Fibroblast of lung (primary cell): ENCODE measurements around the gene CHST4. TPM values are rescaled to one million over a fixed set of nuclear protein-coding genes. Genes with fewer than 3 reads are reported as not detected.
"Not testable (repeated sequence)": the region's sequence is repeated elsewhere in the genome, so short reads cannot be mapped to it uniquely, and the experiment has no call there.

Source experiments
- DNase-seq, 2 donors: peaks; one replicate each; pipeline versions ENCODE4 v3.0.0 to v3.0.0-alpha.2; 2010; ENCODE audit warnings: low read depth in 2 of 2
- H2AFZ ChIP-seq: 2 replicates; pipeline ENCODE4 v1.5.1; 2012; ENCODE audit warnings: low read length, control low read depth, inconsistent platforms
- H3K27ac ChIP-seq: 2 replicates; pipeline ENCODE4 v1.5.1; 2011; ENCODE audit warnings: low read length, control low read depth; ENCODE audit not compliant: insufficient read depth
- H3K27me3 ChIP-seq: 2 replicates; pipeline ENCODE4 v1.5.1; 2011; ENCODE audit warnings: mild to moderate bottlenecking, low read length; ENCODE audit not compliant: control insufficient read depth, insufficient read depth
- H3K36me3 ChIP-seq: 2 replicates; pipeline ENCODE4 v1.5.1; 2011; ENCODE audit warnings: low read length; ENCODE audit not compliant: control insufficient read depth, insufficient read depth
- H3K4me1 ChIP-seq: 2 replicates; pipeline ENCODE4 v1.5.1; 2011; ENCODE audit warnings: low read length; ENCODE audit not compliant: control insufficient read depth, insufficient read depth; ENCODE audit errors: extremely low read depth
- H3K4me2 ChIP-seq: 2 replicates; pipeline ENCODE4 v1.5.1; 2011; ENCODE audit warnings: low read length, control low read depth; ENCODE audit not compliant: insufficient read depth; ENCODE audit errors: extremely low read depth
- H3K4me3 ChIP-seq, 4 experiments: fragments of 200-600 bp in 1 of 4; sonication (generic) in 1 of 4; replicated peaks in 1 of 4; 2 replicates each; pipeline ENCODE4 v1.5.1; 2011 to 2016; ENCODE audit warnings: low read length in 4 of 4, low read depth in 3 of 4, mild to moderate bottlenecking in 3 of 4, control low read depth in 2 of 4, inconsistent platforms in 1 of 4, mixed read lengths in 1 of 4; ENCODE audit not compliant: insufficient read depth in 1 of 4; ENCODE audit errors: control extremely low read depth in 1 of 4
- H3K79me2 ChIP-seq: 2 replicates; pipeline ENCODE4 v1.5.1; 2012; ENCODE audit warnings: mild to moderate bottlenecking, low read length, inconsistent platforms; ENCODE audit not compliant: control insufficient read depth, insufficient read depth
- H3K9ac ChIP-seq: 2 replicates; pipeline ENCODE4 v1.5.1; 2011; ENCODE audit warnings: mild to moderate bottlenecking, low read length, control low read depth; ENCODE audit not compliant: insufficient read depth
- H3K9me3 ChIP-seq: 2 replicates; pipeline ENCODE4 v1.5.1; 2012; ENCODE audit warnings: low read depth, low read length; ENCODE audit not compliant: control insufficient read depth, insufficient read depth
- H4K20me1 ChIP-seq: 2 replicates; pipeline ENCODE4 v1.5.1; 2011; ENCODE audit warnings: low read length; ENCODE audit not compliant: control insufficient read depth, insufficient read depth; ENCODE audit errors: extremely low read depth
- CTCF ChIP-seq, 2 donors: IDR thresholded peaks in 1 of 2; conservative IDR thresholded peaks in 1 of 2; 1 replicate in 1 of 2; 2 replicates in 1 of 2; pipeline ENCODE4 v1.5.1; 2011 to 2012; ENCODE audit warnings: low read length in 2 of 2, control low read depth in 1 of 2, inconsistent platforms in 1 of 2, low read depth in 1 of 2, mild to moderate bottlenecking in 1 of 2
- EZH2 ChIP-seq: IDR thresholded peaks from 2 replicates; pipeline ENCODE4 v1.5.1; 2012; ENCODE audit warnings: low read length, control low read depth, mild to moderate bottlenecking; ENCODE audit errors: missing control alignments
- polyA plus RNA-seq, 2 donors: library from polyadenylated mRNA; depleted of rRNA in 1 of 2; stranded (reverse) in 1 of 2; unstranded in 1 of 2; fragments of >200 nt; gene quantifications; 2 replicates each; pipeline ENCODE4 v1.2.1, GENCODE V29; 2011 to 2012; ENCODE audit warnings: missing spikeins in 1 of 2
- total RNA-seq: library from RNA; depleted of rRNA; stranded (reverse); fragments of >200 nt; gene quantifications from 2 replicates; pipeline ENCODE4 v1.2.1, GENCODE V29; 2014

CHST4 gene
- total and polyA plus RNA-seq, 2 donors (not counting 1 experiment from before 2014, with no cell fraction given): not detected

- H3K27me3 ChIP-seq: no peaks in the 10 kb centered on the region
- no peak overlapping the region for H2AFZ ChIP-seq
- no peak for TF ChIP-seq EZH2
- no peak for TF ChIP-seq CTCF (conservative IDR thresholded peaks at IDR 0.05 in 1 of 2, IDR thresholded peaks at IDR 0.05 in 1 of 2; ENCODE audit: low read depth in 1 of 2, low read length in 2 of 2)
- no peaks in the 10 kb centered on the region for H3K9me3 ChIP-seq
- no peak for DNase-seq
- no peaks in the 10 kb centered on the region for H3K36me3 ChIP-seq
- no peaks in the 10 kb centered on the region for H3K79me2 ChIP-seq
- no peaks in the 10 kb centered on the region for H4K20me1 ChIP-seq
- no peak overlapping the region for H3K4me3 ChIP-seq
- no peak overlapping the region for H3K9ac ChIP-seq
- no peak overlapping the region for H3K4me2 ChIP-seq
- no peak overlapping the region for H3K27ac ChIP-seq
- no peaks in the 10 kb centered on the region for H3K4me1 ChIP-seq
Observed at GRCh38 chr16:71559855-71560254, 33.6 kb downstream of the CHST4 start.

DNA sequence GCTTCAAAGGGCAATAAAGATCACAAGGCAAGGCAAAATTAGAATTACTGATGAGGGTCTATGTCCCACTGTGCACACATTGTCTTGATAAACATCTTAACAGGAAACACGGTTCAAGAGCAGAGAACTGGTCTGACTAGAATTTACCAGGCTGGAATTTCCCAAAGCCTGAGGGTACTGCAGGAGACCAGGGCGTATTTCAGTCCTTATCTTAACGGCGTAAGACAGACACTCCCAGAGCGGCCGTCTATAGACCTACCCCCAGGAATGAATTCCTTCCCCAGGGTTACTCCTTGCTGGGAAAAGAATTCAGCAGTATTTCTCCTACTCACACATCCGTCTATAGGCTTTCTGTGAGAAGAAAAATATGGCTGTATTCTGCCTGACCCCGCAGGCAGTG is 35.7 kb downstream of the CHST4 start:
- not testable (repeated sequence) for H2AFZ ChIP-seq, H3K4me3 ChIP-seq, H3K4me1 ChIP-seq, H3K27me3 ChIP-seq, H3K4me2 ChIP-seq, H3K79me2 ChIP-seq, H3K36me3 ChIP-seq, H4K20me1 ChIP-seq, H3K9ac ChIP-seq, DNase-seq, H3K27ac ChIP-seq, H3K9me3 ChIP-seq

- Histone ChIP-seq H3K9ac (no peak overlapping the region), H3K4me2 (no peak overlapping the region), H3K79me2 (no peaks in the 10 kb centered on the region), H2AFZ (no peak overlapping the region), H3K9me3 (no peaks in the 10 kb centered on the region), H4K20me1 (no peaks in the 10 kb centered on the region), H3K4me3 (no peak overlapping the region), H3K27me3 (no peaks in the 10 kb centered on the region), H3K36me3 (no peaks in the 10 kb centered on the region), H3K27ac (no peak overlapping the region), H3K4me1 (no peaks in the 10 kb centered on the region)
- no peak for DNase-seq
- TF ChIP-seq CTCF (conservative IDR thresholded peaks at IDR 0.05 in 1 of 2, IDR thresholded peaks at IDR 0.05 in 1 of 2; ENCODE audit: low read depth in 1 of 2, low read length in 2 of 2): no peak
- no peak for TF ChIP-seq EZH2
Observed at GRCh38 chr16:71562552-71562951, 36.3 kb downstream of the CHST4 start.
